NCI-H526 (cell line): ENCODE data around the gene DPAGT1.
"Not testable (repeated sequence)": the region's sequence is repeated elsewhere in the genome, so short reads cannot be mapped to it uniquely, and the experiment has no call there.

ENCODE experiments used
- DNase-seq, 2 experiments: peaks; one replicate each; lab custom pipeline; 2025; lab: John Stamatoyannopoulos, UW

Gene DPAGT1

DNA sequence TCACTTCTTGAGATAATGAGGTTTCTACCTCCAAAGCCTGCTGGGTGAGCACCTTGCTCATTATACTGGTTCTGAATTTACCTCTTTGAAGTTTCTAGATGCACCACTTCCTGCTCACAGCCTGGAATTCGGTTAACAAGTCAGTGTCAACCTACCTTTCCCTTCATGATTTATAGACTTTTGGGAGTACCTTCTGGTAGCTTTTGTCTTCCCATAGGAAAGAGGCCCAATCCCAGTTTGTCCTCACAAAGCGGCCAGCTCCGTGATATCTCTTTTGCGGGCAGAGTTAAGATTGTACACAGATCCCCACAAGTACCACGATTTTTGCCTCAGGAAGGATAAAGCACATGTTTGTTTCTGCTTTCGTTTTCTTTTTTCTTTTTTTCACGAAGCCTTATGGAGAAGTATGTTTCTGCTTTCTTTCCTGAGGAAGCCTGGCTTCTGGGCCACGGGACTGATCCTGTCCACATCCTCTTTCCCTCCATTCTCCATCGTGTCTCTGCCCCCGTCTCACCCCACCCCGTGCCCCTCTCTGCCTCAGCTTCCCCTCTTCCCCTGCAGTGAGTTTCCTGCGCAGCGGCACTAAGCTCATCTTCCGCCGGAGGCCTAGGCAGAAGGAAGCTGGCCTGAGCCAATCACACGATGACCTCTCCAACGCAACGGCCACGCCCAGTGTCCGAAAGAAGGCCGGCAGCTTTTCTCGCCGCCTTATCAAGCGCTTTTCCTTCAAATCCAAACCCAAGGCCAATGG lies 14.0 kb upstream of the DPAGT1 start:
- no peak for DNase-seq

DNA sequence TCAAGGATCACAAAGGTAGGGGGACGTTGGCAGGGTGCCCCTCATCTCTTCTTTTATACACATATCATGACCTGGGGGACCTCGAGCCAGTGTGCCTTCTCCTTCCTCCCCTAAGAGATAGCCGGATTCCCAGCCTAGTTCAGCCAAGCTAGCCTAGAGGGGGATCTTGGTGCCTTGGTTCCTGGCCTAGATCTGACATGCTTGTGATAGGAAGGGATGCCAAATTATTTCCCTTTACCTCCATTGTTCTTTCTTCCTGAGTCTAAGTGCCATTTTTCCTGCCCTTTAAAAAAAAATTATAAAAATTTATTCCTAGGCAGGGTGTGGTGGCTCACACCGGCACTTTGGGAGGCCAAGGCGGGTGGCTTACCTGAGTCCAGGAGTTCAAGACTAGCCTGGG lies 12.7 kb upstream of the DPAGT1 start:
- no peak for DNase-seq

DNA sequence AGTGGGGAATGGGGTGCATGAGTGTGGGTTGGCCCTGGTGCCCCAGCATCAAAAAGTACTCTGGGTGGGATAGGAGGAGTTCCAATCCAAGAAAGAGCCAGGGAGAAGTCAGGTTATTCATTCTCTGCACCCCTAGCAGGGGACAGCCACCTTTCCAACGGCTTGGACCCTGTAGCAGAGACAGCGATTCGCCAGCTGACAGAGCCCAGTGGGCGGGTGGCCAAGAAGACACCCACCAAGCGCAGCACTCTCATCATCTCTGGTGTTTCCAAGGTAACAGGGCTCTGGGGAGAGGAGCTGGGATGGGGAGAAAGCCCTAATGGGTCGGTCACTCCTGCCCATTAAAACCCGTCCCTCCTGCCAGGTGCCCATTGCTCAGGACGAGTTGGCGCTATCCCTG lies 12.1 kb upstream of the DPAGT1 start:
- DNase-seq = no peak

DNA sequence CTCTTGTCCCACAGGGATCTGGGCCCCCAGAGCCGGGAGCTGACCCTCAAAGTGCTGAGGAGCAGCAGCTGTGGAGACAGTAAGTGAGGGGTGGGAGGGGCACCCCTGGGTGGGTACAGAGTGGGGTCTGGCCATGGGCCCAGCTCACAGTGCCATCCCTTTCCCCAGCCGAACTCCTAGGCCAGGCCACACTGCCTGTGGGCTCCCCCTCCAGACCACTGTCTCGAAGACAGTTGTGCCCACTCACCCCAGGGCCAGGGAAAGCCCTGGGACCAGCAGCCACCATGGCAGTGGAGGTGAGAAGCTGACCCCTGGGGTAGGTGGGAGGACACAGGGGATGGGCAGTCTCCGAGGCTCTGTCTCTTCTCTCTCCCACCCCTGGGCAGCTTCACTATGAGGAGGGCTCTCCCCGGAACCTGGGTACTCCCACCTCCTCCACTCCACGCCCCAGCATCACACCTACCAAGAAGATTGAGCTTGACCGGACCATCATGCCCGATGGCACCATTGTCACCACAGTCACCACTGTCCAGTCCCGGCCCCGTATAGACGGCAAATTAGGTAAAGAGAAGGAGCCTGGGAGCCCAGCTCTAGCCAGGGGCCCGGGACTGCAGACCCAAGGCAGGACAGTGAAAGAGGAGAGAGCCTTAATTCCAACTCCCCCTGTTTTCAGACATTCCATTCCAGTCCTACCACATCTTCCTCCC lies 10.8 kb upstream of the DPAGT1 start:
- DNase-seq = no peak

DNA sequence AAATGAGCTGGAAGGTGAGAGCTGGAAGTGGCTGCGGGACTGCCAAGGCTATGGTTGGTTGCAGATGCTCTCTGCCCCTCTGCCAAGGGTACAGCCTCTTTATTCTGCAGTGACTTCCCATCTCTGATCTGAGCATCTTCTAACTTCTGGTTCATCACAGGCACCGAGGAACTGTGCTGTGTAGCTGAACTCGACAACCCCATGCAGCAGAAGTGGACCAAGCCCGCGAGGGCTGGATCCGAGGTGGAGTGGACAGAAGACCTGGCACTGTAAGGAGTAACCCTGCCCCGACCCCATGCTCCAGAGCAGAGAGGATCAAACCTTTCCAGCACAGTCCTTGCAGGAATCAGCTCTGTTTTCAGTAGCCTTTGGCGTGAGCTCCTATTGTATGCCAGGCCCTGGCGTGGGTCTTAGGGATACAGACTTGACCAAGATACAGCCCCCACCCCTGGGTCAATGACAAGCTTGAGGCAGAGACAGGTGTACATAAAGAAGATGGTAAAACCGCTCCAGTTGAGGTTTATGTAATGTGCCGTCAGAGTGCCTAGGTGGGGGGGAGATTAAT lies 9.8 kb upstream of the DPAGT1 start:
- DNase-seq = no peak

DNA sequence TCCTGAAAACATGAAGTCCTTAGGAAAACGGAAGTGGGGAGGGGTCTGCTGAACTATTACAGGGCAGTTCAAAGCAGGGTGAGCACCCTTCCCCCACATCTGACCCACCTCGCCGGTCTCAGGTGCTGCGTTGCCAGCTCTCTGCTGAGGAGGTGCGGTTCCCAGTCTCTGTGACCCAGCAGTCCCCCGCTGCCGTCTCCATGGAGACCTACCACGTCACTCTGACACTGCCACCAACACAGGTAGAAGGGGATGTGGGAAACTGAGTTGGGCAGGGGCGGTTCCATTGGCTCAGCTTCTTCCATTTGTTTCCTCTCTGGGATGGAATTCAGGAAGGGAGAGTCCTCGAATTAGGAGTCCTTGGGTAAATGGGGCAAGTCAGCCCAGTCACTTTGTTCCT lies 8.8 kb upstream of the DPAGT1 start:
- DNase-seq = no peak

DNA sequence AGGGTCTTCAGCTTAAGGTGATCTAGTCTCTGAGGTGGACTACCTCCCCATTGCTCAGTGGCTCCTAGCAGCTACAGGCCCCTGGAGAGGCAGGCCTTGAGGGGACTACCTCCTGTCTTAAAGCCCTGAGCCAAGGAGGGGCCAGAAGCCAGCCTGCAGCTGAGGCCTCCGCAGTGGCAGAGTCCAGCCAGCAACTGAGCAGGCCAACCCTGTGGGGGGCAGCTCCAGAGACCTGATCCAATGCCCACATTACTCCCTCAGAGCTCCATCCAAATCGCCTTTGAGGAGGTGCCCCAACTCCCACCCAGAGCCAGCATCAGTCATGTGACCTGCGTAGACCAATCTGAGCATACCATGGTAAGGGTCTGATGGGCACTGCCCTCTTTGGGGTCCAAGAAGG lies 8.2 kb upstream of the DPAGT1 start:
- no peak for DNase-seq

DNA sequence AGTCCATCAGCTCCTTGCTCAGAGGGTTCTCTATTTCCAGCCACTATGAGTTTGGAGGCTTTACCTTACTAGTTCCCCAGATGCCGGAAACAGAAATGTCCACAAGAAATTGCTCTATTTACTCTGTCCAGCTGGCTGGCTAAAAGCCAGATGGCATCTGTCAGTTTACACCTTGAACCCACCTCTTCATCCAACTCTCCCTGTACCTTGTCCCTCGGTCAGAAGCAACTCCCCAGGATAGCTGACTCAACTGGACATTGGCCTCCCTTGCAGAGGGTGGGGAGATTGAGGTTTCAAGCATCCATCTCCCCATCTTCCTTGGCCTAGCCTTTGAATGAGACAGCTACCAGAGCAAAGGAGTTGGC lies 7.2 kb upstream of the DPAGT1 start:
- DNase-seq = no peak

DNA sequence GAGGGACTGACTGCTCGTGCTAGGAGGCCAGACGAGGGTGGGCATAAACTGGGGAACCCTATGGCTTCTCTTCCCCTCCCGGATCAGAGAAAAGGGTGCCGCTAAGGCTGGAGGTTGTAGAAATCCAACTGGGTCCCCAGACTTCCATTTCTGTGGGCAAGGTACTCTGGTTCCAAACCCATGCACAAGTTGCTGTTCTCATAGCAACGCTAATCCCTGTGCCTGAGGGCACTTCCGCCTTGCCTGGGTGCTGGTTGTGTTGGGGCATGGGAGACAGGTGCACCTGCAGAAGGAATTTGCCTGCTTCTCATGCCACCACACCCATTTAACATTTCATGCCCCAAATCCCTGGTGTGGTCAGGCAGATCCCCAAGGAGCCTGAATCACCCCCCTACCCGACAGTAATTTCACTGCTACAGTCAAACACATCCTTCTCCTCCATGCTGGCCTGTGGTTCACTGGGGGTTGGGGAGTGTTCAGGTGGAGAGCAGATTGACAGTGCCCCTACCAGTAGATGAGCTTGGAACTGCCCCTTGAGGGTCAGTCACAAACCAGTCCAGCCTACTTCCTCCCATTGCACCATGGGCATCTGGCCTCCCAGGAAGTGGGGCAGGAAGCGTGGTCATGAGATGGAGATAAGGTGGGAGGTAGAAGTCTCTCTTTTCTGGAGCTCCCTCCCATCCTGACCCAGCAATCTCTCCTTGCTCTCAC lies 6.6 kb upstream of the DPAGT1 start:
- peak; percentile 97 to 98 for DNase-seq

DNA sequence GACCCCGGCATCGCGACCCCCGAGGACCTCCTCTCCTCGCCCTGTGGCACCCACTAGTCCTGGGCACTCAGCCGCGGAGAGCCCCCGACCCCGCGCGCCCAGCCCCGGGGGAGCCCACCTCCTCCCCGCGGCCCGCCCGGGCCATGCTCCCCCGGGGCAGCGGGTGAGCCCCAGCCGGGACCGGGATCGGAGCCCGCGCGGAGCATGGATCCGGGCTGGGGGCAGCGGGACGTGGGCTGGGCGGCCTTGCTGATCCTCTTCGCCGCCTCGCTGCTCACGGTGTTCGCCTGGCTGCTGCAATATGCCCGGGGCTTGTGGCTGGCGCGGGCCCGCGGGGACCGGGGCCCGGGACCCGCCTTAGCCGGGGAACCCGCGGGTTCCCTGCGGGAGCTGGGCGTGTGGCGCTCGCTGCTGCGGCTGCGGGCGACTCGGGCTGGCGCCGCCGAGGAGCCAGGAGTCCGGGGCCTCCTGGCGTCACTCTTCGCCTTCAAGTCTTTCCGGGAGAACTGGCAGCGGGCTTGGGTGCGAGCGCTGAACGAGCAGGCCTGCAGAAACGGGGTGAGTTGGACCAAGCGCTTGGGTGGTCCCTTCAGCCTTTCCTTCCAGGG lies 6.0 kb upstream of the DPAGT1 start:
- peak in 1 of 2 experiments; percentile 77 for DNase-seq

DNA sequence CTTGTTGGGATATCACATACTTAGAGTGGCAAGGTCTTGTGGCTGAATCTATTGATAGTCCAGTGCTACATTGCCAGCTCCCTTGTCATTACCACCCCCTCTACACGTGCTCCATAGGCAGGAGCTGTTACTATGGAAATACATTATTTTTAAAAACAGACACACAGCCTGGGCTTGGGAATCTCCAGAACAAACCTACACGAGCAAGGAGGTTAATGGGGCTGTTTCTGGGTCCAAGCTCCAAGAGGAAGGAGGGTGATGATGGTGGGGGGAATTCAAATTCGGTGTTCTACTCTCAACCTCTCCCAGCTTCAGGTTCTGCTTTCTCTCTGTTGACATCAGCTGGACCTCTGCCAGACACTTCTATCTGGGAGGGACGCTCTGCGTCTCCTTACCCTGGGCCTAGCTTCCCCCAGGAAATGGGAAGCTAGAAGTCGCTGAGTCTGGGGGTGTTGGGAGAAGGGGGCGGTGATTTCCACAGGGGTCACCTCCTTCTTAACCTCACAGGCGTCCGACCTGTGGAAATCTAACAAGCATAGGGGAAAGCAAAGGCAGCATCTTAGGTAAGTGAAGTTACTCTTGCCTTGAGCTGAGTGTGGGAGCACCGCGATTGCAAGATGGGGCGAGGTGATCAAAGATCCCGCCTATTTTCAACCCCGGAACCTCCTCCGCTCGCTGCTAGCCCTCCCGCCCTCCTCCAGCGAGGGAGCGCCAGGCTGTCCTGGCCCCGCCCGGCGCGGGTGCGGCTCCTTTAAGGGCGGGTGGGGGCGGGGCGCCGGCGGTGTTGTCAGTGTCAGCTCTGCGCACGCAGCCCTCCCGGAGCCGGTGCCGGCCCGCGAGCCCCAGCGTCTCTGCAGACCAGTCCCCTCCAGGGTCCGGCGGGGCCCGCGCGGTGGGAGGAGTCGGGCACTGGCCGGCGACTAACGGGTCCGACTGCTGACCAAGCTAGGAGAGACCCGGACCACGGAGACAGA lies 5.2 kb upstream of the DPAGT1 start, which contains the start of gene C2CD2L:
C2CD2L (plus strand) TSS at position 781 of the 974 bp plus-strand sequence. CDS start 398 bp downstream, outside the sequence.
- peak; percentile 93 to 100 for DNase-seq

DNA sequence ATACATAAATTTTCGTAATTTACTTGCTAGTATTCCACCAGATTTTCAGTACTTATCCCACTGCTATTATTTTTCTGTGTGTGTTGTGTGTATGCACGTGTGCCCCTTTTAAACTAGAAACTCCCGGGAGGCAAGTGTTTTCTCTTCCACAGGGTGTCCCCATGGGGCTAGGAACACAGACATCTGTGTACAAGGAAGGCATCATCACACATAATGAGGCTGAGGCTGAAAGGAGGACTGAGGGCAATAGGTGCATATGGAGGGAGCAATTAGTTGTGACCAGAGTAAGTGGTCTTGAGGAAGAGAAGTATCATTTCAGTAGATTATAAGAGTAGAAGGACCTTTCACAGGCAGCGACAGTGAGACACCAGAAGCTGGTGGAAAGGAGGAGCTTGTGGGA lies 2.1 kb upstream of the DPAGT1 start:
- peak; percentile 31 to 59 for DNase-seq

DNA sequence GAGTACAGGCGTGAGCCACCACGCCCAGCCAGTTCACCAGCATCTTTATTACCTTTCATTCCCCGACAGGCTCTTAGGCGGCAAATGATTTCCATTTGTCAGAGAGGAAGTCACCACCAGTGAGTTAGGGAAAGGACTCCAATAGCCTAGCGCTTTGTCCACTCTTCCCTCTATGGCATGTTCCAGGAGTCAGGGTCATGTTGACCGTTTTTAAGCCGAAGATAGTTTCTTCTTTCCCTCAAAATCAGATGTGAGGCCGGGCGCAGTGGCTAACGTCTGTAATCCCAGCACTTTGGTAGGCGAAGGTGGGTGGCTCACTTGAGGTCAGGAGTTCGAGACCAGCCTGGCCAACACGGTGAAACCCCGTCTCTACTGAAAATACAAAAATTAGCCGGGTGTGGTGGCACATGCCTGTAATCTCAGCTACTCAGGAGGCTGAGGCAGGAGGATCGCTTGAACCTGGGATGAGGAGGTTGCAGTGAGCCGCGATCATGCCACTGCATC lies 1.6 kb upstream of the DPAGT1 start:
- DNase-seq = not testable (repeated sequence)

DNA sequence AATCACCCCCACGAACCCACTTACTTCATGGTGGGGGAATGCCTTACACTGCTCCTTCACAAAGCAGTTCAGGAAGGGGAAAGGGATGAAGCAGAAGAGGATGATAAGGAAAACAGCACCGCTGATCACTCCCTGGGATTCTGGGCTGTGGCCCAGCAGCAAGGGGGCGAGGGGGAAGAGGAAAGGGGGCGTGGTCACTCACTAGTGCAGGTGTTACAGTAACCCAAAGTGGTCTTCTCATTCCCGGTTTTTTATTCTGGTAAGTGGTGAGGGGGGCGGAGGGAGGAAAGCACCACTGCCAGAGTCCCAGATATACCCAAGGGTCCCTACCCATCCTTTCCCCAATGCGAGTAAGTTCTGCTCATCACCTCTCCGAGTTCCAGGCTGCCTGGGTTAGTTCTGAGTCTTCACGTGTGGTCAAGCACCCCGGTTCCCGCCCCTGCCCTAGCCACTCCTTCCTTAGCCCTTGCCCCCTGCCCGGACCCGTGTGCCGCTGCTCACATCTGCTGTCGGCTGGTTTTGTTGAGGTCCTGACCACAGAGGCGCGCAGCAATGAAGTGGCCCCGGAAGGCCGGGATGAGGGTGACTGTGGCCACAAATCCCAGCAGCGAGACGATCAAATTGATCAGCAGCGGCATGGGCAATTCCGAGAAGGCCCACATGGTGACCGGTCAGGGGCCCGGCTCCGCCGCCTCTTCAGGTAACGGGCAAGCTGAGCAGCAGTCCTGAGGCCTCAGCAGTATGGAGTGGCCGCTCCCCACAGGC lies 477 bp downstream of the DPAGT1 start:
- peak in 1 of 2 experiments; percentile 72 for DNase-seq

DNA sequence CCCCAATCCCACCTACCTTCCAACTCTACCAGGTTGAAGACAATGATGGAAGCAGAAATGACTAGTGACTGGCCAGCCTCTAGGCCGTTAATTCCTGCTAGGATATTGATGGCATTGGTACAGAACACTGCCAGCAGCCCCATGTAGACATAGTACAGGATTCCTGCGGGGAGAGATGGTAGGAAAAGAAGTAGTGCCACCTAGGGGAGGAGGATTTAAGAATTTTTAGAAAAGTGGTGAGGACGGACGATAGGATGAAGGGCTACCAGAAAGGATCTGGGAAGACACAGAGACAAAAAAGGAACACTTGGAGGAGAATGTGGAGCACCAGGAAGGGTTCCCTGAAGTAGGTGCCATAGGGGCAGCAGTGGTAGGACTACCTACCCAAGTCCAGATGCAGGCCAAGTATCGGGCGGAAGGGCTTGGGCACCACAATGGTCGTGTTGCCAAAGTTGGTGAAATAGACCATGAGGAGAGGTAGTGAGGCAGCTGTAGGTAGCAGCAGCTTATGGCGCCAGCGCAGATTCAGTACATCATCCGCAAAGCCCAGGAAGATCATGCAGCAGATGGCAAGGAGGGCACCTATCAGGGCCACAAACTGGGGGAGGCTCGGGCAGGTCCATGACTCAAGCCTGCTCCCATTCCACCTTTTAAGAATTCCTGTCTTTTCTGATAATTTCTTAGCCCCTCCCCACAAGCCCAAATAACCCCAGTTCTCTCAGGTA lies 1.2 kb downstream of the DPAGT1 start:
- peak; percentile 82 to 91 for DNase-seq

DNA sequence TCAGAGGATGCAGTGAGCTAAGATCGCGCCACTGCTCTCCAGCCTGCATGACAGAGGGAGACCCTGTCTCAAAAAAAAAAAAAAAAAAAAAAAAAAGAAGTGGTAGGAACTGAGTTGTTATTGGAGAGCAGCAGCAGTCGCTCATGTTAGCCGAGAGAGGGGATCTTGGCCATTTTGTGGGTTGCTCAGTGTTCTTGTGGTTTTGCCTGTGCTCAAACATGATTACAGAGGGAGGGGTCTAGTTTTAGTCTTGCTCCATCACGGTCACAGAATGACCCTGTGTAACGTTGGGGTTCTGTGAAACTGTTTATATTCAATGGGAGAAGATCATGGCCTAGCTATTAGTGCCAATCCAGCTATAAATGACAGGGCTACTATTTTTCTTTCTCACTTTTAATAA lies 1.9 kb downstream of the DPAGT1 start:
- DNase-seq = no peak

DNA sequence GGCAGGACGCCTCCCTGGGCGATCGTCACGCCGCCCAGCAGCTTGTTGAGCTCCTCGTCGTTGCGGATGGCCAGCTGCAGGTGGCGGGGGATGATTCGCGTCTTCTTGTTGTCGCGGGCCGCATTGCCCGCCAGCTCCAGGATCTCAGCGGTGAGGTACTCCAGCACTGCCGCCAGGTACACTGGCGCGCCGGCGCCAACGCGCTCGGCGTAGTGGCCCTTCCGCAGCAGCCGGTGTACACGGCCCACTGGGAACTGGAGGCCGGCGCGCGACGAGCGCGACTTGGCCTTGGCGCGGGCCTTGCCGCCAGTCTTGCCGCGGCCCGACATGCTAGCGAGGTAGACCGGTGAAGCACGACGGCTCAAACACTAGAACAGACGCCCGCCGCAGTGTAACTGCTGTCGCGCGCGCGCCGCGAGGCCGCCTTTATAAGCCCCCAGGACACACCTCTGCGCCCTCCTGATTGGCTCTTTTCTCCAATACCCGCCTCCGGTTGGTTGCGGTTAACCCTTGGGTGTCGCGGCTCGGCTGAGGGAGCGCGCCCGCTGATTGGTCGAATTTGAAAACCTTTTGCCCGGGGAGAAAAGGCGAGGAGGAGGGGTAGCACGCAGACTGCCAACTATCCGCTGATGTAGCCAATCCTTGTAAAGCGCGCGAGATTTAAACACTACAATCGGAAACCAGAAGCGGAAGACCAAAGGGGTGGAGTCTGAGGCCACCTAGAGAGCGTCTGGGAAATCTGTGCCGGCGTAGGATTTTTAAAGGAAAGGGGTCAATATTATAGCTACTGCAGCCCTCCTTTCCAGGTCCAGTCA lies 6.4 kb downstream of the DPAGT1 start:
- DNase-seq = peak; percentile 100

DNA sequence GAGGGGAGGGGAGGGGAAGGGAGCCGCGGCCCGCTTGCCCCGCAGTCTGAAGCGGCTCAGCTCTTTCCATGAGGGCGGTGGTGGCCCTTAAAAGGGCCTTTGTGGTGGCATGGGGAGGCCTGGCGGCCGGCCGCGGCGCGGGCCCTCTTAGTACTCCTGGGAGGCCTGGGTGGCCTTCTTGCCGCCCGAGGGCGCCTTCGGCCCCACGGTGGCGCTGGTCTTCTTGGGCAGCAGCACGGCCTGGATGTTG lies 6.9 kb downstream of the DPAGT1 start:
- peak in 1 of 2 experiments; percentile 94 for DNase-seq
